Embryonic facial prominence (tissue), 1 donor: Measurements from ENCODE around the gene TMIE.

Experiments used
- DNase-seq: peaks from one replicate; pipeline ENCODE4 v3.0.0-alpha.2; 2016; ENCODE audit errors: extremely low spot score

Gene TMIE

GRCh38 chr3:46708401-46709156, 7.4 kb downstream of the TMIE start:
- no peak for DNase-seq

DNA sequence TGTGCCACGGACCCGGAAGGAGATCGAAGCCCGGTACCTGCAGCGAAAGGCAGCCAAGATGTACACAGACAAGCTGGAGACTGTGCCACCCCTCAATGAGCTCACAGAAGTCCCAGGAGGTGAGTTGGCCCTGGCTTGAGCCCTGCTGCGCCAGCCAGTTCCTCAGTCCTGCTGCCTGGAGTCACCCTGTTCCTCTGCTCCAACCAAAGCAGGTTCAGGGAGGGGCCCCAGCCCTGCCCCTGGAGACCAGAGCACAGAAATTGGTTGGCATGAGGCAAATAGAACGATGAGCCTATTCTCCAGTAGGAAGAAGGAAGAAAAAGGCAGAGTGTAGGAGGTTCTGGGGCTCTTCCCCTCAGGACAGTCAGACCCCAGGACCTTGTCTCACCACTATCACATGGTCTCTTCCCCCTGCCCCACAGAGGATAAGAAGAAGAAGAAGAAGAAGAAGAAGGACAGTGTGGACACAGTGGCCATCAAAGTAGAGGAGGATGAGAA, 8.0 kb downstream of the TMIE start:
- DNase-seq = no peak

GRCh38 chr3:46709721-46710120, 8.5 kb downstream of the TMIE start:
- DNase-seq = no peak

GRCh38 chr3:46710229-46710628, 9.0 kb downstream of the TMIE start:
- no peak for DNase-seq

DNA sequence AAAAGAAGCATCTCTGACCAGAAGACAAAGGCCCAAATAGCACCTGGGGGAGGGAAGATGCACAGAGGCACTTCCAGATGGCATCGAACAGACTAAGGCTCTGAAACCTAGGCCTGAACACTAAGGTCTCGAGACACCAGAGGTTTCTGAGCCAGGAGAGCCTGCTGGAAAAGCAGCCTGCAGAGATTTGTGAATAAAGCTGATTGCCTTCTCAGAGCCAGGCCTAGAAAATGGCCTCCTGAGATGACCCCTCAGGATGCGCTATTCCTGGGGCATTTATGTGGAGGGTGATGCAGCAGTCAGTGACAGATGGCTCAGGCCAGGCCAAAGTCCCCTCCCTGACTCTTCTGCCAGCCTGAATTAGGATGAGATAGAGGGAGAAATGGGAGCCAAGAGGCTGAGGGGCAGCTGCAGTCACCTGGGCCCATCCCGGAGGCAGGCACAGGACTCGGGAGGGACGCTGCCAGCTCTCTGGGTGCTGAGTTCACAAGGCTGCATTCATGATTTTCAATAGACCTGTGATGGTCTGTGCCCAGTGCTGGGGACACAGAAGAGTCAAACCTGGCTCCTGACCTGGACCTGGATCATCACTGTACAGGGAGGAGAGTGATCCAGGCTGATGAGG, 9.6 kb downstream of the TMIE start:
- DNase-seq = no peak

GRCh38 chr3:46711305-46711704, 10.1 kb downstream of the TMIE start:
- no peak for DNase-seq

- DNase-seq = no peak
Measured at GRCh38 chr3:46711760-46712159, 10.6 kb downstream of the TMIE start.

GRCh38 chr3:46712191-46713049, 11.2 kb downstream of the TMIE start:
- no peak for DNase-seq

- no peak for DNase-seq
Measured at GRCh38 chr3:46713050-46713897, 12.1 kb downstream of the TMIE start.

DNA sequence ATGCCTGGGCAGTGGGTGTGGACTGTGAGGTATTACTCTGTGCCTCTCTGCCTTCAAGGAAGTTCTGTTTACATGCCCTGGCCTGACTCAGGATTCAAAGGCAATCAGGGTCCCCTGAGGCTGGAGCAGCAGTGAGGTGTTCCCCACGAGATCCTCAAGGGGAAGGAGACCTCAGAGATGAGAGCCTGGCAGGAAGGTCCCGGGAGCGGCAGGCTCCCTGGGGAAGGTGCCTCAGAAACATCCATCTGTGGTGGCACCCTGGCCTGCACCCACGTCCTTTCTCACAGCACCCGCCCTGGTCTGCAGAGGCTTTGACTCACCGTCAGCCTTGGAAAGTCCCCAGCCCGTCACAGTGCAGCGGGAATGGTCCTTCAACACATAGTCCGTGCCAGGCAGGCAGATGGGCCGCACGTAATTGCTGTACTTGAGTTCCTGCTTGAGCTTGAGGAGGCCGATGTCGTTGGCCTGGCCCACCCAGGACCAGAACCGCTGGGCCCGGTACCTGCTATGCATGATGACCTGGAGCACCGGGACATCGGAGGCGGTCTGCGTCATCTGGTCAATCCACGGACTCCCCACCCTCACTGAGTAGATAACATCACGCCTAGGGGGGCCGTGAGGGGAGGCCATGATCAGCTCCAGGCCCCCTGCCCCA, 12.8 kb downstream of the TMIE start:
- no peak for DNase-seq

- no peak for DNase-seq
Measured at GRCh38 chr3:46714728-46715506, 13.7 kb downstream of the TMIE start.

- no peak for DNase-seq
Measured at GRCh38 chr3:46715507-46716175, 14.4 kb downstream of the TMIE start.

DNA sequence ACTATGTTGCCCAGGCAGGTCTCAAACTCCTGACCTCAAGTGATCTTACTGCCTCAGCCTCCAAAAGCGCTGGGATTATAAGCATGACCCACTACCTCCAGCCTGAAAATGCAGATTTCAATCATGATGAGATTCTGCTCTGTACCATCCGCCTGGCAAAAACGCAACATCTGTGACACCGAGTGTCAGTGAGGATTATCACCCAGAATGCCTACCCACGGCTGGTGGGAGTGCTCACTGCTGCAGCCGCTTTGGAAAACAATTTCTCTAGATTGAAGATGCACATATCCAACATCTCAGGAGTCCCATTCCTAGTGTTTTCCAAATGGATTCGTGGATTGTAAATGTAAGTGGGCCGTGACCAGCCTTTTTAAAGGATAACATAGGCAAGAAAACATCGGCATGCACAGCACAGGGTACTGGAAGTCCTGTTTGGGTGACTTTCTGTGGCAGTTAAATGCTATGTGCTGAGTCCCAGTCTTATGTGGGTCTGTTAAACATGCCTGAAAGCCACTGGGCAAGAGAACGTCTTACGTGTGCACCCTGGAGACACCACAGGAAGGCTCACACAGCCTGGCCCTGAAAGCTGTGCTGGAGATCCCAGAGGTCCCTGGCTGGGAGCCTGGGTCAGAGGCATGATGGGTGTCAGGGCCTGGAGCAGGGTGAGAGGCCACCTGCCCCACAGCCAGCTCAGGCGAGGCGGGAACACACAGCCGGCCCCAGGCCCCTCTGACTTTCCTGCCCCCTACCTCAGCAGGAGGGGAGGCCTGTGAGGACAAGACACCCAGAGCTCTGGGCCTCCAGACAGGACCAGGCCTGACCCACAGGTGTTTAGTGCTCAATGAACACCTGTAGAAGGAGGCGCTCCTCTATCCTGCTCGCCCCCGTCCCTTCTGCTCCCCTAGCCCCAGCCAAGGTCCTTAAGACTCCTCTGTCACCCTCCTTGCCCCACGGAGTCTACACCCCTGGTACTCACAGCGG, 15.6 kb downstream of the TMIE start:
- DNase-seq = no peak

DNA sequence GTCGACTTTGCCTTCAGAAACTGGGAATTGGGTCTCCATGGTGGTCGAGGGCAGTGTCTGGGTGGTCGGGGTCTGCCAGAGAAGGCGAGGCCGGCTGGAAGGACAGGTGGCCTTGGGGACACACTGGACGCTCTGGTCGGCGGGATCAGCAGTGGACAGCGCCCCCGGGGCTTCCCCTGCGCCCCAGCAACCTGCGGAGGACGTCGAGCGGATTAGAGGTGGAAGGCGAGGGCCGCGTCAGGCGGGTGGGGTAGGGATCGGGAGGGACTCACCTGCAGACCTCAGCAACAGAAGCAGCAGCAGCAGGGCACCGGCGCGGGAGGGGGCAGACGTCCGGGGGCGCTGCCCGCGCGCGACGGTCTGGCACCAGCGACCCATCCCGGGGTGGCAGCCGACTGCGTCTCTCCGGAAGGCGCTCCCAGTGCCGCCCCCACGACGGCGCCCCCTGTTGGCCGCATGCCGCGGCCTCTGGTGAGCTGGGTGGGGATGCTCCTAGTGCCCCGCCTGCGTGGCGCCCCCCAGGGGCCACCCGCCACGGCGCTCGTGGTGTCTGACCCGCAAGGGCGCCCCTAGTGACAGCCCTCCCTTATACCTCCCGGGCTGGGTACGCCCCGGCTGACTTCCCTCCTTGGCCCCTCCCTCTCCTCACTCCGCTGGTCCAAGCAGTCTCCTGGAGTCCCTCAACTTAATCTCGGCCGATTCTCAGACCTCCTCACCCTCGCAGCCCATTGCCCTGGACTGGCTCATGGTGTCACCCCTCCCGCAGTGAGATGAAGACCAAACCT, 16.4 kb downstream of the TMIE start, which contains the start of gene PRSS50:
TSS of gene PRSS50 (minus strand) at position 423 of the 785 bp plus-strand sequence. CDS start at position 378, 45 bp downstream.
- DNase-seq = no peak

- no peak for DNase-seq
Measured at GRCh38 chr3:46719044-46719565, 17.9 kb downstream of the TMIE start.

DNA sequence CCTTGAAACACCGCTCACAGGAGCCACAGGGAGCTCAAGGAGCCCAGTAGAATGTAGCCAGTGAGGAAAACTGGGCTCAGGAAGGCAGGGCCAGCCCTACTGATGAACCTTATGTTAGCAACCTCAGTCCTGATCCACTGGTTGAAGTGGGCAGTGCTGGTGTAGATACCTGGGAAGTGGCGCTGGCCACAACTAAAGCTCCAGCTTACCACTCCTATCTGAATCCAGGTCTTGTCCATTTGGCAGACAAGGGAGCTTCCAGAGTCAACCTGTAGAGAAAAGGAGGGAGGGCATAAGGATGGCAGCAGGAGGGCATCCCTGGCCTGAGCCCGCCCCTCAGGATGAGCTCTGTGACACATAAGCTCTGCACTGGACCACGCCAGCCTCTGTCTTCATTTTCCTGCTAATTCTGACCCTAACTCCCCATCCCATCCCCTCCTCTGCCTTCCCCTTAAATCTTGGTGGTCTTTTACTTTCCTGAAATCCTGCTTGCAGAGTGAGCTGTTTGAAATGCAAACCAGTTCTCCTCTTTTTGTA, 18.6 kb downstream of the TMIE start:
- no peak for DNase-seq

GRCh38 chr3:46721009-46721408, 19.8 kb downstream of the TMIE start:
- DNase-seq = no peak
